HFF-Myc (cell line): Measurements from ENCODE around the gene SOCS2.
"Not testable (repeated sequence)": the region's sequence is repeated elsewhere in the genome, so short reads cannot be mapped to it uniquely, and the experiment has no call there.

Source experiments
- DNase-seq: peaks from one replicate; pipeline ENCODE4 v3.0.0-alpha.2; 2011; ENCODE audit warnings: low read depth; ENCODE audit errors: extremely low read depth
- H3K4me3 ChIP-seq: replicated peaks from 2 replicates; pipeline ENCODE4 v1.5.1; 2011; ENCODE audit warnings: low read depth, mild to moderate bottlenecking, control low read depth, low read length
- TF ChIP-seq, protein P1 (sequence below): IDR thresholded peaks from 2 replicates; pipeline ENCODE4 v1.5.1; 2012; ENCODE audit warnings: mild to moderate bottlenecking, low read depth, low read length, control low read depth; ENCODE audit errors: missing control alignments

Gene SOCS2

DNA sequence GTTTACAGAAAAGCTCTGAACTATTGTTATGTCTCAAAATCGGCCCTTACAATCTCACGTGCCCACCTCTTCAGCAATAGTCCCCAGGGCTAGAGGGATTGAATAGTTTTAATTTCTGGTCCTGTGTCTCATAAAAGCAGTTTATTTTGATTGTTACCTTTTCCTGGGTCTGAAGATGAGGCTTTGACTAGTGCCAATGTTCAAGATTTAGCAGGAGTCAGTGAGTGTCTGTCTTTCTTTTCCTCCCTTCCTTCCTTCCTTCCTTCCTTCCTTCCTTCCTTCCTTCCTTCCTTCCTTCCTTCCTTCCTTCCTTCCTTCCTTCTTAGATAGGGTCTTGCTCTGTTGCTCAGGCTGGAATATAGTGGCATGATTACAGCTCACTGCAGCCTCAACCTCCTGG lies 24.7 kb upstream of the SOCS2 start:
- no peak for DNase-seq
- TF ChIP-seq, protein P1, sequence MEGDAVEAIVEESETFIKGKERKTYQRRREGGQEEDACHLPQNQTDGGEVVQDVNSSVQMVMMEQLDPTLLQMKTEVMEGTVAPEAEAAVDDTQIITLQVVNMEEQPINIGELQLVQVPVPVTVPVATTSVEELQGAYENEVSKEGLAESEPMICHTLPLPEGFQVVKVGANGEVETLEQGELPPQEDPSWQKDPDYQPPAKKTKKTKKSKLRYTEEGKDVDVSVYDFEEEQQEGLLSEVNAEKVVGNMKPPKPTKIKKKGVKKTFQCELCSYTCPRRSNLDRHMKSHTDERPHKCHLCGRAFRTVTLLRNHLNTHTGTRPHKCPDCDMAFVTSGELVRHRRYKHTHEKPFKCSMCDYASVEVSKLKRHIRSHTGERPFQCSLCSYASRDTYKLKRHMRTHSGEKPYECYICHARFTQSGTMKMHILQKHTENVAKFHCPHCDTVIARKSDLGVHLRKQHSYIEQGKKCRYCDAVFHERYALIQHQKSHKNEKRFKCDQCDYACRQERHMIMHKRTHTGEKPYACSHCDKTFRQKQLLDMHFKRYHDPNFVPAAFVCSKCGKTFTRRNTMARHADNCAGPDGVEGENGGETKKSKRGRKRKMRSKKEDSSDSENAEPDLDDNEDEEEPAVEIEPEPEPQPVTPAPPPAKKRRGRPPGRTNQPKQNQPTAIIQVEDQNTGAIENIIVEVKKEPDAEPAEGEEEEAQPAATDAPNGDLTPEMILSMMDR: no peak
- no peak overlapping the region for H3K4me3 ChIP-seq

DNA sequence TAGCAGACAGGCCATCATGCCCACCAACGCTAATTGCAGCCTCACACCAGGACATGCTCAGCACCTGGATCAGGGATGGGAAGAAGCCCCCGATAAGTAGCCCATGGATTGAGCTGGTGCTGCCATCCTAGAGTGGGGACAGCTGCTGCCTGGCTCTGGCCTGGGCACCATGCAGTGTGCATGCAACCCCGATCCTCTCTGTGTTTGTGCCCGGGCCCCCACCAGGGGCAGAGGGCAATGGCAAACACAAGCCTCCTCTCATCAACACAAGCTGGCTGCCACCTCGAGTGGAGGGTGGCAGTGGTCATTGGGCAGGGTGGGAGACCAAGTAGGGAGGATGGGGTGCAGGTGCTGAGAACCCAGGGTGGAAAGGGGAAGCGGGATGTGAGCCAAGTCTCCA lies 23.3 kb upstream of the SOCS2 start:
- TF ChIP-seq, protein P1: no peak
- no peak for DNase-seq
- no peak overlapping the region for H3K4me3 ChIP-seq

GRCh38 chr12:93550748-93551611 lies 21.5 kb upstream of the SOCS2 start:
- TF ChIP-seq, protein P1: no peak
- no peak for DNase-seq
- H3K4me3 ChIP-seq: no peak overlapping the region

DNA sequence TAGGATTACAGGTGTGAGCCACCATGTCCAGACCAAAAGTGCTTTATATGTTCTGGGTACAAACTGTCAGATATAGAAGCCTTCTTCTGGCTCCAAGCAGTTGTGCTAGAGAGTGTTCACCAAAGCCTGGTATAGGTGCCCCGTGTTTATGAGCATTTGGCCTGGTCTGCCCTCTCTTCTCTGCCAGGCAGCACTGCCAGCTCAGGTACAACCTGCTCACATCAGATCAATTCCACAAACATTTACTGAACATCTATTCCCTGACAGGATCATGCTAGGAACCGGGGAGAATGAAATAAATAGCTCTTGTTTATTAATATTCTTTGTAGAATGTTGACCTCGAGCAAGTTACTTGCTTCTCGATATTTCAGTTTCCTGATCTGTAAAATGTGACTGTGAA lies 20.0 kb upstream of the SOCS2 start:
- DNase-seq: no peak
- no peak overlapping the region for H3K4me3 ChIP-seq
- TF ChIP-seq, protein P1: no peak

DNA sequence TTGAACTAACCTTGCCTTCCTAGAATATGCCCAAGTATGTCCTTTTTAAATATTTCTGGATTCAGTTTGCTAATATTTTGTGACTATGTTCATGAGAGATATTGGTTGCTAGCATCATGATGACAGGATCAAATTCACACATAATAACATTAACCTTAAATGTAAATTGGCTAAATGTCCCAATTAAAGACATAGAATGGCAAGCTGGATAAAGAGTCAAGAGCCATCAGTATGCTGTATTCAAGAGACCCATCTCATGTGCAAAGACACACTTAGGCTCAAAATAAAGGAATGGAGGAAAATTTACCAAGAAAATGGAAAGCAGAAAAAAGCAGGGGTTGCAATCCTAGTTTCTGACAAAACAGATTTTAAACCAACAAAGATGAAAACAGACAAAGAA lies 14.6 kb upstream of the SOCS2 start:
- H3K4me3 ChIP-seq, DNase-seq: not testable (repeated sequence)

- DNase-seq: not testable (repeated sequence)
These were observed 13.8 kb upstream of the SOCS2 start for GRCh38 chr12:93558685-93559084.

DNA sequence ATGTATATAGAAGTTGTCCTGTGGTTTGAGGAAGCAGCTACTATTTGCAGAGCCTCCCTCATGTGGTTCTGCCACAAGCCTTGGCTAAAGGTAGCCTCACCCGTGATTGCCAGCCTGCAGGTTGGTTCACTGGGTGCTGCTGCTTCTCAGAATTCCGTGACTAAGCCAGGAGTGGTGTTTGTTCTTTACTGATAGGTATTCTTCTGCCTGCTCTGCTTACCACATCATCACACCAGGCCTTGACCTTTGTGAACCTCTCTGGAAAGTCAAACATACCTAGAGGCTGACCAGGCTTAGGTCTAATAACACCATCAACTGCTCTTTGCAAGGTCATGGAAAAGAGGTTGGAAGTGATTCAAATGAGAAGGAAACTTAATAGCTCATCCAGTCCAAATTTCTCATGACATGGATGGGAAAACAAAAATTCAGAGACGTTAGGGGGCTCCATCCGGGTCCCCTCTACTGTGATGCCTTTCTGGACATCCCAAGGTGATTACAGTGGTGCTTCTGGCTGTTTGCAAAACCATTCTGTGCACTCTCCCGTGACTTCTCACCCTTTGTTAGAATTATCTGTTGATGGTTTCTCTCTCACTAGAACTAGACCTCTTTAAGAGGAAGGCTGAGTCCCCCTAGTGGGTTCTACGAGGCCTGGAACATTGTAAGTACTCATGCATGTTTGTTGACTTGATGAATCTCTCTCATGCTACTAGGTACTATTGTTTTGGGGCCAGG lies 8.5 kb upstream of the SOCS2 start:
- no peak for DNase-seq
- no peak overlapping the region for H3K4me3 ChIP-seq
- TF ChIP-seq, protein P1: peak; percentile 41

More at GRCh38 chr12:93558685-93559084, 13.8 kb upstream of the SOCS2 start:
- not testable (repeated sequence) for H3K4me3 ChIP-seq
